SK-MEL-5 (cell line): Measurements from ENCODE around the gene DPYSL3. TPM values are rescaled to one million over a fixed set of nuclear protein-coding genes. Genes with fewer than 3 reads are reported as not detected.

Experiments used
- DNase-seq: peaks from one replicate; pipeline ENCODE4 v3.0.0-alpha.2; 2016; ENCODE audit warnings: low read depth, low spot score
- in situ Hi-C: cut with HindIII; loops from 2 replicates; pipeline ENCODE4 v1.10.0; 2016; ENCODE audit warnings: low sequenced_read_pairs, high pct_unique_total_duplicates, low pct_unique_long_range_greater_than_20kb
- total RNA-seq: library from RNA; depleted of rRNA; stranded (reverse); fragments of >200 nt; shearing (Covaris generic); gene quantifications from 2 replicates; pipeline ENCODE4 v1.2.3, GENCODE V29; 2014

The DPYSL3 gene
- total RNA-seq, 1 experiment from 2014 or later, result 16.5 TPM

DNA sequence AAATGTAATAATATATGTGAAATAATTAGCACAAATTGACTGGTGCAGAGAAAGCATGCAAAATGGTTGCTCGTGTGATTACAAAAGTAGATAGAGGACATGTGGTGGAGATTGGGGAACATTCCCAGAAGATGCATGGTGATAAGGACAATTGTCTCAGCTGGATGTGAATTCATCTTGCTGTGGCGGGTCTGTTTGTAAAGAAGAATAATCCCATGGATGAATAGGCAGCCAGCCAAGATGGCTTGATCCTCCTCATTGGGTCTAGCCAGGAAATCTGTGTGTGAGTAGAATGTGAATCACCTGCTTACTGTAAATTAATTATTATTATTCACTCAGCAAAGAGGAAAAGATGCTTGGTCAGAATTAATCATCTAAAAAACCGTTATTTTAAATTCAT is 12.6 kb upstream of the DPYSL3 start:
- DNase-seq, result no peak
- in situ Hi-C loops, result no loop called here

DNA sequence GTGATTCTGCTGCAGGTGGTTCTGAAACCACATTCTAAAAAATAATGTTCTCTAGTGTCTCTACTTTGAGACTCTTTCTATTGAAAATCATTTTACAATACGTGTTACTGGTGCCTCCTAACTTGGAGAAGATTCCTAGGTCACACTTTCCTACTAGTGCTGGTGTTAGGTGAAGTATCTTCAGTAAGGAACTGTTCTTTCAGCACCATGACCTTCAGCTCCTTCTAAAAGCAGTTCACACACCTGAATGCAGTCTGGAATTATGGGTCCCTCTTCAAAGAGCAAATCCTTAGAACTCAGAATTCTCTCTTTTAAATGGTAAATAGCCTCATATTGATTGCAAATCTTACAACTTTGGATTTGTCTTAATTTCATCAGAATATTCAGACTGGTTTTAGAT is 10.6 kb upstream of the DPYSL3 start:
- DNase-seq, result no peak
- in situ Hi-C loops, result no loop called here

DNA sequence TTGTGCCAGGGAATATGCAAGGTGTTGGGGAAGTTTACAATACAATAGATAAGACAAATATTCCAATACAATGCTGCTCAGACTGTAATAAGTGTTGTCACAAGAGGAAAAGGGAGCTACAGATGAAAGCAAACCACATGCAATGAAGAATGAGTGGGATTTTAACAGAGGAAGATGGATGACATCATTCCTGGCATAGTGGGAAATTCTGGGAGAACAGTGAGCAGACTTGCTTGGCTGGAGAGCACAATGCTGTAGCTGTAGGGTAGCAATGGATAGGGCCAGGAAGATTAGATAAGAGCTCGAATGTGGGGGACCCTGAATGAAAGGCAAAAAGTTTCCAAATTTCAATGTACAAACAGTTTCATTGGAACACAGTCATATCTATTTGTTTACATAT is 9.5 kb upstream of the DPYSL3 start:
- DNase-seq, result no peak
- in situ Hi-C loops, result no loop called here

DNA sequence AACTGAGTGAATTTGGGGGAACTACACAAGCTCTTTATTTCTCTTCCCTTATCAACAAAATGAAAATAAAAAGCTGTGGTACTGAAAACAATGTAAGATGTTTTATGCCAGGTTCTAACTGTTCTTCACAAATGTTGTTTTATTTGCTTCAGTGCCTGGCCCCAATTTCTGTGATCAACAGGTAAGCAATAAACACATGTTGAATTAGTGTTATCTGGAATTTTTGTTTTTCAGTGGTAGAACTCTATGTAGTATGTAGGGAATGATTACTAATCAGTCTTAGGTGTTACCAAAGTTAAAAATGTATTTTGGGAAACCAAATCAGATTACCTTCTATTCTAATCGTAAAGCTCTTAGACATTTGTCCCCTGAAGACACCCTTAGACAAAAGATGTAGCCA is 7.5 kb upstream of the DPYSL3 start:
- in situ Hi-C loops, result no loop called here

DNA sequence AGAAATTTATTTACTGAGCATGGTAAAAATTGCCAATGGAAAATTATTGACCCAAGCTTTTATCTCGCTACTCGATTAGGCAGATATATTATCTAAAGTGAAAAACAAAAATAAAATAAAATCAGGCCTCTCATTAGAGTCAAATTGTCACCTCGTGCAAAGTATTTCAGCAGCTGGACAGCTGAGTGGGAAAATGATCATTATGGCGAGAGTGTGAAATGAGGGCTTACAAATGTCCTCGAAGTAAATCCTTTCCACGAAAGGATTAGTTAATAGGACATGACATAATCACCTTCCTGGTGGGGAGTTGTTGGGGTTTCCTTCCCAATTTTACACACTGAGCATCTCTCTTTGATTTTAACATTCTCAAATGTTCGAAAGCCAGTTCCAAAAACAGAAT is 5.4 kb upstream of the DPYSL3 start:
- in situ Hi-C loops, result no loop called here
- DNase-seq, result no peak

More for the DNA sequence above, 7.5 kb upstream of the DPYSL3 start:
- DNase-seq, result no peak

DNA sequence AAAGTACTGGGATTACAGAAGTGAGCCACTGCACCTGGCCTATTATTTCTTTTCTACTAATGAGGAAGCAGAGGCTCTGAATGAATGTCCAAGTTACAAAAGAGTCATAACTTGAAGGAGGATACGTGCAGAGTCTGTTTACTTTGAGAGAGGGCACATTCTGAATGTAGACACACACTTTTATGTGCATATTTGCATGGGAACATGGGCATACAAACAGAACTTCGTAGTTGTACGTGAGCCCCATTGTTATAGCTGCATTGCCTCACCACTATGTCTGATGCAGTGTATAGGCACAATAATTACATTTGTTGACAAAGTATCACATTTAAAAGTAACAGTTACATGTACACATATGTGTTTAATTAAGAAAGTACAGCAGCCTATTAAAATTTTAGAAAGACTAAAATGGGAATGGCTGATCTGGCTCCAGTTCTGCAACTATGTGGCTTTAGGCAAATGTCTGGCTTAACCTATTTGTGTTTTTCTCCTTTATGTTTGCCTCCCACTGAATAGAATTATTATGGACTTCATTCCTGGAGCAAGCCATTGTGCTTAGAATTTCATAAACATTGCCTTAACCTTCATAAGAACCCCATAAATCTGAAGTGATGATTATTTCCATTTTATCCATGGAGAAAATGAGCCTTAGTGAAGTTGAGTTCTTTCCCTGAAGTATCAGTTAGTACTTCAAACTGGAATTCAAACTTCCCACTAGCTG is 3.0 kb upstream of the DPYSL3 start:
- in situ Hi-C loops, result no loop called here
- DNase-seq, result no peak

DNA sequence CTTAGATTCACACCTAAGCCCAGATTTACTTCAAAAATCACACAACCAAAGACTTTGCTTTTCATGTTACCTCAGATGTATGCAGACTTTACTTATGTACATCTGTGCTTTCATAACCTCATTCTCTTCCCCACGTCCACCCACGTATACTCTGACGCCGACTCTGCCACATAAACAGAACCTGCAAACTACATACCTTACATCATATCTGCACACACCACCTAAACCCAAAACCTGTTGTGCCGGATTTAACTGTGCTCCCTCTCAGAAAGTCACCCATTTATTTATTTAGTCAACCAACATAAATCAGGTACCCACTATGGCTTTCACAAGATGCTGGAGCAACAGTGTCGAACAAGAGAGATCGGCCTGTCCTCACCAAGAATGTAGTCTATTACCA is 1.0 kb upstream of the DPYSL3 start:
- in situ Hi-C loops, result no loop called here

DNA sequence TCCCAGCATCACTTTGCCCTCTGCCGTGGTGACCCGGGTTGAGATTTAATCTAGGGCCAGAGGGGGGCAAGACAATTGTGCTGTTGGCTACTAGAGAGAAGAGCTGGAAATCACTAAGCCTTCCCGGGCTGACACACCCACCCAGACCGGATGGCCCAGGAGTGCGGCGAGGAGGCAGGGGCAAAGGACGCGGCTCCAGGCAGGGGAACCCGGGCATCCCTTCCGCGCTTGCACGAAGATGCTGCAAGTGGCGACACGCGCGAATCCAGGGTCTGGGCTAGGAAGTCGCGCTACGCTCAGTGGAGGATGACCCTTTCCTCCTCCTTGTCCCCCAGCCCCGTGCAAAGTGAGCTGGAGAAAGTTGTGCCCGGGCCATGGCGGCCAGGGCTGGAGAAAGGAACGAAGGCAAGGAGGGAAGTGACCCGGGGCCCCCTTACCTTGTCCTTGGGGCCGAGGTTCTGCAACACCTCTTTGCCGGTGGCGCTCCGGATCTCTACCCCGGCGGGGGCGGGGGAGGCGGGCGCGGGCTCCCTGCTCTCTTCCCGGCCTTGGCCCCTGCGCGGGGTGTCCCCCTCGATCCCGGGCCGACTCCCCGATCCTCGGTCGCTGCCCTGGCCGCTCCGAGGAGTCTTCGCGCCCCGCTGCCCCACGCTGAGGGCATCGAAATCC is 693 bp downstream of the DPYSL3 start:
- in situ Hi-C loops, result no loop called here
- no peak for DNase-seq

More for the DNA sequence above, 1.0 kb upstream of the DPYSL3 start:
- DNase-seq, result no peak

DNA sequence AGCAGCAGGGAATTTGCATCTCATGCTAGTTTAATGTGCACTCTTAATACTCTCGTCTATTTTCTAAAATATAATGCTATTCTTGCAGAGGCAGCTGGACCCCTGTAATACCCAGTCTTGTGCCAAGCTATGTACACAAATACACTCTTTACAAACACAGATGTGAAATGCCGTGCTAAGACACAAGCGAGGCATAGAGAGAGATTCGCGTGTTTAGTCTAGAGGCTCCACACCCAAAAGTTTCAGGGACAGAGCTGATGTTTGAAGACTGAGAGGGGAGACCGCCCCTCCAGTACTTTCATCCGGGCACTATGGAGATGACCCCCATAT is 1.2 kb downstream of the DPYSL3 start:
- no peak for DNase-seq
- in situ Hi-C loops, result no loop called here

DNA sequence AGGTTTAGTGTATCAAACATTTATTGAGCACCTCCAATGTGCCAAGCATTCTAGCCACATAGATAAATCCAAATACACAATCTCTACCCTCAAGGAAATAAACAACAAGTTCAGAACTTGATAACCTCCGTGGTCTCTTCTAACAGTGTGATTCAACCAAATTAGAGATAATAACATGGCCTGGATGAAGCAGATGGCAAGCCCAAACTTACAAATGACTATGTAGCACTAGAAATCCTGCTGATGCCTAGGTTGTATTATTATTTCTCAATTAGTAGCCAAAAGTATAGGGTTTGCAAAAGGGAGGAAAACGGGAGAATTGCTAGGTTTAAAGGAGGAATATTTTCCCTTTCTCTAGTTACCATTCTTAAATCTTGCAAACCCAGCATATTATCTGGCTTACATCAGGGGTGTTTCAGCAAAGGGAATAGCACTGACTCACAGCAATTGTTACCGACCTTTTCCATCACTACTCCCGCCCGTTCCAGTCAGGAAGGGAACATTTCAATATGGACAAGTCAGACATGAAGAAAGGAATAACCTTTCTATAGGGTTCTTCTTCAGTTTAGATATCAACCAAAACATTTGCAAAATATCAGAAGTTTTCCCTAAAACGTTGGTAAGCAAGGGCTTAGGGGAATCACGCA is 2.3 kb downstream of the DPYSL3 start:
- DNase-seq, result no peak
- in situ Hi-C loops, result no loop called here

DNA sequence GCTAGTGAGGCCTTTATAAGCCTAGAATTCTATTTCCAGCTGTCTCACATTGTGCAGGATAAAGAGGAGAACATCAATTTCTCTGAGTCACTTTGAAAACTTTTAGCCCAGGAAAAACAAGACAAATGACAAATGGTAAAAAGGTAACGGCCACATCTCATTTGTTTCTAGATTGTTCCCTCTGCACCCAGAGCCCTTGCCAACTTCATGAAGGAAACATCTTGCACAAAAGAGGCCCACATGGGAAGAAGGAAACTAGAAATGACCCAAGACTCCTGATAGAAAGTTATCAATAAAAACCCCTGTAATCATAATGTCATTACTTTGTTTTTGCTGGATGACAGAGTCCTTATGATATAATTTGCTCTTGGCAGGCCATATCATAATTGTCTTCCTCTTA is 5.3 kb downstream of the DPYSL3 start:
- no peak for DNase-seq
- in situ Hi-C loops, result no loop called here

DNA sequence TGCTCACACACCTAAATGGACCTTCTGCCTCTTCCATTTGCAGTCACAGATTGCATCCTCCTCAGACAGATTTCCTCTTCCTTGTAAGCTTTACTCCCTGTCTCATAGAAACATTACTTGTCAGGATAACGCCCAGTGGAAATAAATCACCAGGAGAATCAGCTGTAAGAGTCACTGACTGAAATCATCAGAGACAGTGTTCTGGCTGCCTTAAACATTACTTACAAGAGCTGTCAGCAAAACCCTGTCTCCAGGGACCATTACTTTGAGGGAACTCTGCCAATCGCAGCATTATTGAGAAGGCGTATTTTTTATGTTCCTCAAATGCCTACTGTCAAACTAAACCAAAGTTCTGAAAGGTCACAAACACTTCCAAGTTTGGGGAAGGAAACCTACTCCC is 5.9 kb downstream of the DPYSL3 start:
- in situ Hi-C loops, result no loop called here
- no peak for DNase-seq

DNA sequence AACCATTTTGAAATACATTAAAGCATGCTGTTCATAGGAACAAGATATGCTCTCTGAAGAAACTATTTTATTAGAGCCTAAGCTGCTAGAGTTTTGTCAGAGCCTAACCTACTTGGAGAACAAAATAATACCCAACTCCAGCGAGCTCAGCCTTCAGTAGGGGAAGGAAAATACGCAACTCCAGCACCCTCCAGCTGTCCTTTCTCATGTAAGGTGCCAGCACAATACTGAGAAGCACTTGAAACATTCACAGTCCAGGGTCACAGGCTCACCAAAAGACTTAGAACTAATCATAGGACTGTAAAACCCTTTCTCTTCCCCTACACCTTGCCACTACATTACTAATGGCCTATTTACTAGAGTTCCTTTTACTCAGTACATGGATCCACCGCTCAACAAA is 18.9 kb downstream of the DPYSL3 start:
- in situ Hi-C loops, result no loop called here
- DNase-seq, result no peak

DNA sequence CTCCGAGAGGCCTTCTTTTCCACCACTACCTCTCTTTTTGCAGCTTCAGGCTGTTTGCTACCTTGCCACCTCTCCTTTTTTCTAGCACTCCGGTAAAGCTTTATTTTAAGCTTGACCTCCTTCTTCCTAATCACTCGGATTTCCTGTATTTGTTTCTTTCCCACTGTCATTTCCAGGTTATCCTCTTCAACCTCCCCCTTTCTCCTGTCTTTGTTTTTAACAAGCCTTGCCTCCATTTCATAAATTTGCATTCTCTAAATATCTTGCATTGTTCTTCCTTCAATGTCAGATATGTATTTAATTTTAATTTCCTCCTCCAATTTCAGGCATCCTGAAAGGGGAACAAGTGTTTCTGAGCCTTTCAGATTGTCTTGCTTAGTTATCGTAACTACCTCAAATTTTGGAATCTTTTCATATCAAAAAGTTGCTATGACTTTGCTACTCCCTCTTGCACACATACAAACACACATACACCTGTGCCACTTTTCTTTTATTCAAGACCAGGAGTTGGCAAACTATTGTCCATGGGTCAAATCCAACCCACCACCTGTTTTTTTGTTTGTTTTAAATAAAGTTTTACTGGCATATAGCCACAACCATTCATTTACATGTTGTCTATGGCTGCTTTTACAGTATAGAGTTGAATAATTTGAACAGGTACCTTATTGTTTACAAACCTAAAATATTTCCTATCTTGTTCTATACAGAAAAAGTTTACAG is 22.7 kb downstream of the DPYSL3 start:
- no peak for DNase-seq
- in situ Hi-C loops, result no loop called here

DNA sequence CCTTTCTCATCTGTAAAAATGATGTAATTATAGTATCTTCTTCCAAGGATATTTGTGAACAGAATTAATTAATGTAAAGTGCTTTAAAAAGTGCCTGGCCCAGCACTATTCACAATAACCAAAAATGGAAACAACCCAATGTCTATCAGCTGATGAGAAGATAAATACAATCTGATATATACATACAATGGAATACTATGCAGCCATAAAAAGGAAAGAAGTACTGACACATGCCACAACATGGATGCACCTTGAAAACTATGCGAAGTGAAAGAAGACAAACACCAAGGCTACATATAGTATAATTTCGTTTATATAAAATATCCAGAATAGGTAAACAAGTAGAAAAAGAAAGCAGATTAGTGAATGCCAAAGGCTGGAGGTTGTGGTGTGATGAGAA is 24.1 kb downstream of the DPYSL3 start:
- no peak for DNase-seq
- in situ Hi-C loops, result no loop called here

DNA sequence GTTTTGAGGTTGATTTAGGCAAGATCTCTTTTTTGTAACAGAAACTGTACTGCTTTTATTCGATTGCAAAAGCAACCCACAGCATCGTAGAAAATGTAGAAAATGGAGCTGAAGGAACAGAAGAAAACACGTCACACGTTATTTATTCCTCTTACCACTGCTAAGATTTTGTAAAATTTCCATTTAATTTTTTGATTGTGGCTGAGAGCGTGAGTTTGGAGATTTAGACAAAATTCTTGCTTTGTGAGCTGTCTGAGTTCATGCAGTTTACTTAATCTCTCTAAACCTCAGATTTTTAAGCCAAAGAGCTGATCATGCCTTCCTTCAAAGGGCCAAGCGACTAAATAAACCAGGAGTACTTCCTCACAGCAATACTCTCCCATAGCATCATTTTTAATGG is 24.8 kb downstream of the DPYSL3 start:
- no peak for DNase-seq
- in situ Hi-C loops, result no loop called here

DNA sequence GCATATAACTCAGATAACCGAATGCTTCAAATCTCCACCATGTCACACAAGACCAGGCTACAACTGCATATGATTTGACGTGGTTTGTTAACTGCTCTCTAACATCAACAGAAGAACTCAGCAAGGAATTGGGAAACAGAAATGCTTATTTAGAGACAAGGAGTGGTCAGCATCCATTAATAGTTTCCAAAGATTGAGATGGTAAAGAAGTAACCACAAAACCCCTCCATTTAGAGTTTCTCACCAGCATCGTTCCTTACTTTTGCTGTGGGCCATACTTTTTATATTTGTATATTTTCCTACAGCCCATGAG is 25.2 kb downstream of the DPYSL3 start:
- in situ Hi-C loops, result no loop called here

DNA sequence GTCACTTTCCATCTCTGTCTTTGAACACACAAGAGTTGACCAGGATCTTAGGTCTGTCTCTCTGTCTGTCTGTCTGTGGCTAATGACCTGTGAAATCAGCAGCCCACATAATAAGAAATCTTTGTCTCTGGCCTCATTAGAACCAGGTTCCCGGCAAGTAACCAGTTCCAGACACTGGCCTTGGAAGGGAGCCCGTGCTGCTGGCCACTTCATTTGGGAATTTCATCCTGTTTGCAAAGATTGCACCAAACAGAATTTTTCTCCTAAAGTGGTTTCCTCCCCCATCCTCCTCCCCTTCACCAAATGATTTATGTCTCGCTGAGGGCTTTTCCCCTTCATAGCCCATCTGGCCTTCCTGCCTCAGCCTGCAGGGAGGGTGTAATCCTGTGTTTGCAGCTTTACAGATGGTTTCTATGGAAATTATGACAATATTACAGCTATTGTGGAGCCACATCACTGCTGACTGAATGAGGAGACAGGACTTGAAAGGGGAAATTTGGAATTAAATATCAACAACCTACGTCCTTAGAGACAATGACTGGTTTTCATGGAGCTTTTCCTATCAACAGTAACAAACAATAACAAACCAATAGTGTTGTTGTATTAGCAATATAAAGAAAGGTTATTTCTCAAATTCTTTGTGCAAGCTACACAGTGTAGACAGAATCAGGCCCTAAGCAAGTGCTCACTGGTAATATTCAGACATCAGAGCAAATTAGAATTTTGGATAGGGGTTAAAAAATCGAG is 25.7 kb downstream of the DPYSL3 start:
- no peak for DNase-seq
- in situ Hi-C loops, result no loop called here

More for the DNA sequence above, 25.2 kb downstream of the DPYSL3 start:
- no peak for DNase-seq
